PC-3 (cell line): Measurements from ENCODE around the gene CASZ1.

ENCODE experiments used
- CTCF ChIP-seq: fragments of 300-600 bp; sonication (generic); conservative IDR thresholded peaks from 2 replicates; pipeline ENCODE4 v1.5.1; 2017; ENCODE audit warnings: antibody characterized with exemption, low read depth, mild to moderate bottlenecking, low read length
- EZH2 ChIP-seq: fragments of 300-600 bp; sonication (generic); IDR thresholded peaks from one replicate; pipeline ENCODE4 v1.6.1; 2017; ENCODE audit warnings: antibody characterized with exemption, mild to moderate bottlenecking, low read length; ENCODE audit not compliant: unreplicated experiment
- EZH2phosphoT487 ChIP-seq: fragments of 300-600 bp; sonication (generic); IDR thresholded peaks from 2 replicates; pipeline ENCODE4 v1.6.1; 2018; ENCODE audit warnings: mild to moderate bottlenecking, antibody characterized with exemption, low read length, borderline replicate concordance

GRCh38 chr1:10640843-10641553, 155.4 kb downstream of the CASZ1 start:
- TF ChIP-seq CTCF (no peak), EZH2 (no peak), EZH2phosphoT487 (no peak)
